ENCODE data around the gene PMF1.

- TF ChIP-seq EP300 (IDR thresholded peaks at IDR 0.05) (no peak), CTCF (IDR thresholded peaks at IDR 0.05) (no peak), ESRRA (IDR thresholded peaks at IDR 0.05; ENCODE audit: borderline replicate concordance, low read length) (no peak)
Measured at GRCh38 chr1:156281281-156281680, 68.5 kb downstream of the PMF1 start.

Data from A549 (cell line).